DND-41 (cell line): ENCODE results near the gene CACNA1D.

ENCODE experiments used
- EZH2 ChIP-seq: IDR thresholded peaks from 3 replicates; pipeline ENCODE4 v1.6.1; 2012; ENCODE audit warnings: borderline replicate concordance, low read depth, mild to moderate bottlenecking, moderate library complexity, low read length, inconsistent platforms; ENCODE audit not compliant: severe bottlenecking
- TF ChIP-seq, protein P1 (sequence below): IDR thresholded peaks from 2 replicates; pipeline ENCODE4 v1.5.1; 2012; ENCODE audit warnings: borderline replicate concordance, low read length, moderate library complexity, mild to moderate bottlenecking; ENCODE audit not compliant: poor library complexity, severe bottlenecking; ENCODE audit errors: extremely low read depth

DNA sequence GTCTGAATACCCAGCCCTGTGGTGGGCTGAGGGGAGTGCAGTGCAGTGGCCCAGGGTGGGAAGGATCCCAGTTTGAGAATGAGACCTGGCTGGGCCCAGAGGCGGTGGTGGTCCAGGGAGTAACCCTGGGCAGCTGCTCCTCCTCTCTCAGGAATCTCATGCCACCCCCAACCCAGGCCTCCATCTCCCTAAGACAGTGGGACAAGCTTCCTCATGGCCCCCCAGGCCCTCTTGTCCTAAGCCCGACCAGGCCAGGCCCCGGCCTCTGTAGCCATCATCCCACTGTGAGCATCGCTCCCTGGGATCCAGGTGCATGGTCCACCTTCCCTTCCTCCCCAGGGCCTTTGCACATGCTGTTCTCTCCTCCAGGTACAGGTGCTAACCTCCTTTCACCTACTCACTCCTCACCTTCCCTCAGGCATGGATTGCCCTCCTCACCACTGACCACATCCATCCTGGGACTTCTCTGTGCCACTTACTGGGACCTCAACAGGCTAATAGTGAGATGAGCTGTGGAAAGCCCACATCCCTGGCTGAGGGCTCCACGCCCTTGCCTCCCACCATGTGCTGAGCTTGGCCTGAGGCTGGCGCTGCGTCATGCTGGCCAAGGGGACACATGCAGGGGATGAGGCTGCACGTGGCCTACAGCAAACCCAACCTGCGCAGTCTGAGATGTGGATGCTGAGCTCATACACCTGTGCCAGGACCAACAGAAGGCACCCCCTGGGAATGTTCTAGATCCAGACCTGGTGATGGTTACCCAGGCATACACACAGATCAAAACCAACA lies 341.9 kb downstream of the CACNA1D start:
- TF ChIP-seq, protein P1, sequence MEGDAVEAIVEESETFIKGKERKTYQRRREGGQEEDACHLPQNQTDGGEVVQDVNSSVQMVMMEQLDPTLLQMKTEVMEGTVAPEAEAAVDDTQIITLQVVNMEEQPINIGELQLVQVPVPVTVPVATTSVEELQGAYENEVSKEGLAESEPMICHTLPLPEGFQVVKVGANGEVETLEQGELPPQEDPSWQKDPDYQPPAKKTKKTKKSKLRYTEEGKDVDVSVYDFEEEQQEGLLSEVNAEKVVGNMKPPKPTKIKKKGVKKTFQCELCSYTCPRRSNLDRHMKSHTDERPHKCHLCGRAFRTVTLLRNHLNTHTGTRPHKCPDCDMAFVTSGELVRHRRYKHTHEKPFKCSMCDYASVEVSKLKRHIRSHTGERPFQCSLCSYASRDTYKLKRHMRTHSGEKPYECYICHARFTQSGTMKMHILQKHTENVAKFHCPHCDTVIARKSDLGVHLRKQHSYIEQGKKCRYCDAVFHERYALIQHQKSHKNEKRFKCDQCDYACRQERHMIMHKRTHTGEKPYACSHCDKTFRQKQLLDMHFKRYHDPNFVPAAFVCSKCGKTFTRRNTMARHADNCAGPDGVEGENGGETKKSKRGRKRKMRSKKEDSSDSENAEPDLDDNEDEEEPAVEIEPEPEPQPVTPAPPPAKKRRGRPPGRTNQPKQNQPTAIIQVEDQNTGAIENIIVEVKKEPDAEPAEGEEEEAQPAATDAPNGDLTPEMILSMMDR: no peak
- no peak for TF ChIP-seq EZH2
